Gastroesophageal sphincter (tissue), 3 donors: ENCODE data around the gene ADPRH.

Experiments
- POLR2AphosphoS5 ChIP-seq: sonication (generic); formaldehyde crosslinking; IDR thresholded peaks from one replicate; pipeline ENCODE4 v1.6.1; 2017; ENCODE audit warnings: antibody characterized with exemption
- TF ChIP-seq, protein P1 (sequence below), 4 experiments: fragments of 200-600 bp in 2 of 4; fragments of 450-650 bp in 2 of 4; sonication (generic) in 1 of 4; IDR thresholded peaks; one replicate each; pipeline ENCODE4 v1.5.1; 2017 to 2019; ENCODE audit warnings: antibody characterized with exemption in 4 of 4, mild to moderate bottlenecking in 2 of 4, moderate library complexity in 2 of 4

GRCh38 chr3:119562307-119562961 is 16.9 kb upstream of the ADPRH start:
- TF ChIP-seq, protein P1, sequence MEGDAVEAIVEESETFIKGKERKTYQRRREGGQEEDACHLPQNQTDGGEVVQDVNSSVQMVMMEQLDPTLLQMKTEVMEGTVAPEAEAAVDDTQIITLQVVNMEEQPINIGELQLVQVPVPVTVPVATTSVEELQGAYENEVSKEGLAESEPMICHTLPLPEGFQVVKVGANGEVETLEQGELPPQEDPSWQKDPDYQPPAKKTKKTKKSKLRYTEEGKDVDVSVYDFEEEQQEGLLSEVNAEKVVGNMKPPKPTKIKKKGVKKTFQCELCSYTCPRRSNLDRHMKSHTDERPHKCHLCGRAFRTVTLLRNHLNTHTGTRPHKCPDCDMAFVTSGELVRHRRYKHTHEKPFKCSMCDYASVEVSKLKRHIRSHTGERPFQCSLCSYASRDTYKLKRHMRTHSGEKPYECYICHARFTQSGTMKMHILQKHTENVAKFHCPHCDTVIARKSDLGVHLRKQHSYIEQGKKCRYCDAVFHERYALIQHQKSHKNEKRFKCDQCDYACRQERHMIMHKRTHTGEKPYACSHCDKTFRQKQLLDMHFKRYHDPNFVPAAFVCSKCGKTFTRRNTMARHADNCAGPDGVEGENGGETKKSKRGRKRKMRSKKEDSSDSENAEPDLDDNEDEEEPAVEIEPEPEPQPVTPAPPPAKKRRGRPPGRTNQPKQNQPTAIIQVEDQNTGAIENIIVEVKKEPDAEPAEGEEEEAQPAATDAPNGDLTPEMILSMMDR (IDR thresholded peaks at IDR 0.05) = no peak
- TF ChIP-seq POLR2AphosphoS5 = no peak
